SW480 (cell line): ENCODE results near the gene TMPRSS6.

Source experiments
- DNase-seq: peaks from one replicate; pipeline ENCODE4 v3.0.0-alpha.2; 2016; ENCODE audit warnings: low spot score

TMPRSS6 gene

GRCh38 chr22:37028692-37029674, 80.5 kb downstream of the TMPRSS6 start:
- no peak for DNase-seq

GRCh38 chr22:37027556-37027955, 82.0 kb downstream of the TMPRSS6 start:
- DNase-seq = no peak

GRCh38 chr22:37026325-37026724, 83.2 kb downstream of the TMPRSS6 start:
- DNase-seq = no peak

DNA sequence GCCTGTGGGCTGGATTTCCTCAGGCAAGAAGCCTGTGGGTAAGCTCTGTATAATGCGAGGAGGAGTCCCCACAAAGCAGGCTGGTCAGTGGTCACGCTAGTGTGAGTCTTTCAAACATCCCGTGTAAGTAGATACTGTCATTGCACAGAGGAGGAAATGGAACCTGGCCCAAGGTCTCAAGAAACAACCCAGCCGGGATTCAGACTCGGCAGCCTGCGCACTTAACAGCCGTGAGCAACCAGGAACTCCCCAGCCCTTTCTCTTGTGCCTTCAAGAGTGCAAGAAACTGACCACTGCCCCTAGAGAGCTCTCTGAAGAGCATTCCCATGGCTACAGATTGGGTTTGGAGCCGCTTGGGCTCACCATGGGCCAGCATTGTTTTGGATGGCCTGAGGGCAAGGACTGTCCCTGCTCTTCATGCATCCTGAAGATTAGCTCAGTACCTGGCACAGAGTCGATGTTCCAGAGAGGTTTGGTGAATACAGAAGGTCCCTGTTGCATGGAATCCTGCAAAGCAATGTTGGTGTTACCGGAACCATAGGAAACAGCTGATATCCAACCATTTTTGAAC, 83.9 kb downstream of the TMPRSS6 start:
- DNase-seq = no peak

- no peak for DNase-seq
Measured at GRCh38 chr22:37024339-37025157, 85.0 kb downstream of the TMPRSS6 start.

- DNase-seq = no peak
Measured at GRCh38 chr22:37023743-37024338, 85.7 kb downstream of the TMPRSS6 start.

- no peak for DNase-seq
Measured at GRCh38 chr22:37022483-37023337, 86.8 kb downstream of the TMPRSS6 start.

- no peak for DNase-seq
Measured at GRCh38 chr22:37021710-37022482, 87.6 kb downstream of the TMPRSS6 start.

DNA sequence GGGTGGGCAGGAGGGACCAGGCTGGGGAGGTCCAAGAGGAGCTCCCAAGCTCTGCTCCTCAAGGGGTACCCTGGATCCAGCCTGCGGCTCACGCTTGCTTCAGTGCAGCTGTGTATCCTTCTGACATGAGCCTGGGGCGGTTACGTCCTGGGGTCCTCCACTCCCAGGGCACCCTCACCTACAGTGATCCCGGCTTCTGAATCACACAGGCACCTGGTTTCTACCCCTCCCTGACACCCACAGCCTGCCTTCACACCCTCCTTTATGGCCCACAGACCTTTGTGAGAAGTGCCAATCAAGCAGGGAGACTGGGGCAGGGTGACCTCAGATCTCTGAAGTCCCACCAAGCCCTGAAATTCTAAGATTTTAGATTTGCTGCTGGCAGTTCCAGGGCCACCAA, 88.5 kb downstream of the TMPRSS6 start:
- no peak for DNase-seq

DNA sequence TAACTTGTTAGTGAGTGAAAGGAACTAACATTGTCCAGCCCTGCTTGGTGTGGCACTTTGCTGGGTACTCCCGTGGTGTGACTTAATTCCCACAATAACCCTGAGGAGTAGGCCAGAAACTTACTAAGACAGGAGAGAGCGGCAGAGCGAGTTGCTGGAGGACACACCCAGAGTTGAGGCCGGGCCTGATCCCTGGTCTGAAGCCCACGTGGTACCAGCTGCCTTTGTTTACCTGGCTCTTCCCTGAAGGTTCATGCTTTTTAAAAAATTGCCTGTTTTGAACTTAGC, 89.4 kb downstream of the TMPRSS6 start:
- DNase-seq = no peak

GRCh38 chr22:37019309-37020191, 90.0 kb downstream of the TMPRSS6 start, which contains the start of the genes MPST and TST:
MPST (plus strand) TSS chr22:37019742; CDS start chr22:37019837, 95 bp downstream.
TST (minus strand) TSS chr22:37019447; CDS start chr22:37018732, 715 bp downstream.
- peak; percentile 63 for DNase-seq

- DNase-seq = peak; percentile 19
Measured at GRCh38 chr22:37018815-37019308, 90.7 kb downstream of the TMPRSS6 start.

DNA sequence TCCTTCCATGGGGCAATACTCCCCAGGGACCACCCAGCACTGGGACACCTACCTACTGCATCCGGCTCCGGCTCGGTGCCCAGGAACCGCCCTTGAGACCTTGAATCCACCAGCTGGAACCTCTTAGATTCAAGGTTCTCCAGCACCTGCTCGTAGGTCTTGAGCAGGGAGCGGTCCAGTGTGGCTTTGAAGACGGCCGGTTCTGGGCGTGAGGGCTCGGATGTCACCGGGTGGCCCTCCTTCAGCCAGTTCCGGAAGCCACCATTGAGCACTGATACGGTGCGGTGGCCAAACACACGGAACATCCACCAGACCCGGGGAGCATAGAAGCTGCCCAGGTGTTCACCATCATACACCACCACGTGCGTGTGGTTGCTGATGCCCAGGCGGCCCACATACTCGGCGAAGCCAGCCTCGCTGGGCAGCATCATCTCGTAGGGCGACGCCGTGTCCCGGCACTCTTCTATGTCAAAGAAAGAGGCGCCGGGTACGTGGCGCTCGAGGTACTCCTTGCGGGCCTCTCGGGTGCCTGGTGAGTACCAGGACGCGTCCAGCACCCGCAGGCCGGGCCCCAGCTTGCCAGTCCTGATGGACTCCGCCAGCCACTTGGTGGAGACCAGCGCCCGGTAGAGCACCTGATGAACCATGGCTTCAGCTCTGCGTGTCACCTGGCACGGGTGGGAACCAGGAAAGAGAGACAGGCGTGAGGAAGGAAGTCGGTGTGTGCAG, 91.3 kb downstream of the TMPRSS6 start:
- DNase-seq = no peak

- no peak for DNase-seq
Measured at GRCh38 chr22:37017356-37017755, 92.2 kb downstream of the TMPRSS6 start.

- no peak for DNase-seq
Measured at GRCh38 chr22:37016134-37016910, 93.2 kb downstream of the TMPRSS6 start.

- DNase-seq = no peak
Measured at GRCh38 chr22:37015587-37015878, 94.0 kb downstream of the TMPRSS6 start.
